Glomerular visceral epithelial cell (primary cell): Measurements from ENCODE around the gene PML.
A peak's percentile ranks its signal among the peaks of the same experiment; 100 is the strongest.

Source experiments
- DNase-seq: peaks from one replicate; pipeline ENCODE4 v3.0.0-alpha.2; 2016; ENCODE audit errors: extremely low spot score

The PML gene

DNA sequence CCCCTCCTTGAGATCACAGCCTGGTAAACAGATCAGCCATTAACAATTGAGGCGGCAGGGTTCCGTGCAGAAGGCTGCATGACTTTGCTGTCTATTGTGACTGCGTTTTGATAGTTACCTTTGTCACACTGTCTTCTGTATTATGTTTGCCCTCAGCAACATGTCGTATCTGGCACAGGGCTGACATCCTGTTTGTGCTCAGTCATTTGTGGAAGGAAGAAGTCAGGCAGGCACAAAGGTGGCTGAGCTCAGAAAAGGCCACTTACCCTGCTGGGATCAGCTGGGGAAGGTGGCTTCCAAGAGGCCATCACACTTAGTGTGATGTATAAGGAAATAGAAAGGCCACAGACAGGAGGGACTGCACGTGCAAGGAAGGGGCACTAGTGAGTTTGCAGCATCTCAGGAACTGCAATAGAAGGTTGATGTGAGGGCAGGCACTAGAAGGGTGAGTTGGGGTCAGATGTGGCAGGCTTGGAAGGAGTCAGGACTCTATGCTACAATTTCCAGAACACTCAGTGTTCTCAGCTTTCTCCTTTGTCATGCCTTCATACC, 13.4 kb downstream of the PML start:
- no peak for DNase-seq

DNA sequence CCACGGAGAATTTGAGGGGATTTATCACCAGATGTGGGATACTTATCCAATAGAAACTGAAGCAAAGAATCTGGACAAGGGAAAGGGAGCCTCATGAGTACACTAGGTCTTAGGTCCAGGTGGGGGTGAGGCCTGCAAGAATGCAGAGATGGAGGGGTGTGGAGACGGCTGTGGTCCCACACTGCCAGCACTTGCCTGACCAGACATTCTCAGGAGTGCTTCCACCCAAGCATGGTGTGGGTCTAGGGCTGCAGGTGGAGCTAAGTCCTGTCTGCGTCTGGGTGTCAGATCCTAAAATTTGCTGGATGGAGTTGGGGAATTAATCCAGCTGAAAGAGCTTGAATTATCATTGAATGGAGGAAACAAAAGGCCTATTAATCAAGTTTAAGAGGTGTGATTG, 14.4 kb downstream of the PML start:
- no peak for DNase-seq

DNA sequence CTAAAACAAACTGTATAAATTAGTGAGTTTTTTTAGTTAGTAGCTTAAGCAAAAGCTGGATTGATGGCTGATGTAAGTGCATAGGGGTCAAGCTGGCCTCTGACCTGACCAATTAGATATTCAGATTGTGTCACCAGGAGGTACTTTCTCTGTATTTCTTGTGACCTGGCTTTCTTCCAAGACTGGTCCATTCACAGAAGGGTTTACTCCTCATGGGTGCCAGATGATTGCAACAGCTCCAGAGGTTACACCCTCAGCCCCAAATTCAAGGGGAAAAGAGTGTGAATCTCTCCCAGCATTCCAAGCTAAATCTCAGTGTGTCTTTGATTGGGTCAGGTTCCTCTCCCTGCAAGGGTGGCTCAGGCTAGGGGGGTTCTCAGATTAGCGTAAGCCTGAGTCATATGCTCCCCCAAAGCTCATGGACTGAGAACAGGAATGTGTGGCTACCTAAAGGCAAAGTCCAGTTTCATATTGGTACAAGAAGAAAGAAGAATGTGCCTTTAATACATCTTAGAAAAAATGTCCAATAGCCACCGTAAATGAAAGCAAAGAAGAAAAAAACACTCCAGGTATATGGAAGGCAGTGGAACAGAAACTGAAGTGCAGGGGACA, 16.5 kb downstream of the PML start:
- peak; percentile 41 for DNase-seq

GRCh38 chr15:74011610-74012009, 17.1 kb downstream of the PML start:
- DNase-seq: no peak

GRCh38 chr15:74013374-74013894, 18.9 kb downstream of the PML start:
- no peak for DNase-seq

DNA sequence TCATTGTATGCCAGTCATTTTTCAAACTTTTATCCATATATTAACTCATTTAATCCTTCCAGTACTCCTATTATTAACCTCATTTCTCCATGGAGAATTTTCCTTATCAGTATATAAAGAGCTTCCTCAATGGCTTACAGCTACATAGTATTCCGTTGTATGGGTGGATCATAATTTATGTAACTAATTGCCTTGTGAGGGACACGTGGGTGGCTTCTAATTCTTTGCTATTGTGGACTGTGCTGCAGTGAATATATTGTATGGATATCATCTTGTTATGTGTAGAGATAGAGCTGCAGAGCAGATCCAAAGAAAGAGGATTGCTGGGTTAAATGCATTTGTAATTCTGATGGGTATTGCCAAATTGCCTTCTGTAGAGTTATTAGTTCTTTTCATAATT, 25.2 kb downstream of the PML start:
- no peak for DNase-seq

DNA sequence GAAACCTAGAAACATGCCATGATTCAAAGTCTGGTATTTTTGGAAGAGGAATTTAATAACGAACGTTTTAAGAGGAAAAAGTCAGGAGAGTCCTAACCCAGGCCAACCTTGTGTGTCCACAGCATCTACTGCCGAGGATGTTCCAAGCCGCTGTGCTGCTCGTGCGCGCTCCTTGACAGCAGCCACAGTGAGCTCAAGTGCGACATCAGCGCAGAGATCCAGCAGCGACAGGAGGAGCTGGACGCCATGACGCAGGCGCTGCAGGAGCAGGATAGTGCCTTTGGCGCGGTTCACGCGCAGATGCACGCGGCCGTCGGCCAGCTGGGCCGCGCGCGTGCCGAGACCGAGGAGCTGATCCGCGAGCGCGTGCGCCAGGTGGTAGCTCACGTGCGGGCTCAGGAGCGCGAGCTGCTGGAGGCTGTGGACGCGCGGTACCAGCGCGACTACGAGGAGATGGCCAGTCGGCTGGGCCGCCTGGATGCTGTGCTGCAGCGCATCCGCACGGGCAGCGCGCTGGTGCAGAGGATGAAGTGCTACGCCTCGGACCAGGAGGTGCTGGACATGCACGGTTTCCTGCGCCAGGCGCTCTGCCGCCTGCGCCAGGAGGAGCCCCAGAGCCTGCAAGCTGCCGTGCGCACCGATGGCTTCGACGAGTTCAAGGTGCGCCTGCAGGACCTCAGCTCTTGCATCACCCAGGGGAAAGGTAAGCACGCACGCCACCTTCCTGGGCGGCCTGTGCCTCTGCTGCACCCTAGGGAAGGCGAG, 28.4 kb downstream of the PML start:
- DNase-seq: no peak

- no peak for DNase-seq
Observed at GRCh38 chr15:74024687-74025086, 30.2 kb downstream of the PML start.

DNA sequence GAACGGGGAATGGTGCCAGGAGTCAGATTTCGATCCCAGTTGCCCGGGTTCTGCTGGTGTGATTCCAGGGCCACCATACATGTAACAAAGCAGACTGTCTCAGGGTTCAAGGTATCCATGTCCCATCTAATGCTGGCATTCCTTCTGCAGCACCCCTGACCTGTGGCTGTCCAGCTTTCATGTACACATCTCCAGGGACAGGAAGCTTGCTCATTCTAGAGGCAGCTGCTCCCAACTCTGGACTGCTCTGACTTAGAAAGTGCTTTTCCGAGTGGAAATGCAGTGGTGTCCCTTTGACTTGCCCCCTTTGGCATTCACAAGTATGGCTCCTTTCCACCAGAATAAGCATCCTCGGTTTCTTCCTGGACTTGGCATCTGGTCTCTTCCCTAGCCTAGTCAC, 30.9 kb downstream of the PML start:
- no peak for DNase-seq

DNA sequence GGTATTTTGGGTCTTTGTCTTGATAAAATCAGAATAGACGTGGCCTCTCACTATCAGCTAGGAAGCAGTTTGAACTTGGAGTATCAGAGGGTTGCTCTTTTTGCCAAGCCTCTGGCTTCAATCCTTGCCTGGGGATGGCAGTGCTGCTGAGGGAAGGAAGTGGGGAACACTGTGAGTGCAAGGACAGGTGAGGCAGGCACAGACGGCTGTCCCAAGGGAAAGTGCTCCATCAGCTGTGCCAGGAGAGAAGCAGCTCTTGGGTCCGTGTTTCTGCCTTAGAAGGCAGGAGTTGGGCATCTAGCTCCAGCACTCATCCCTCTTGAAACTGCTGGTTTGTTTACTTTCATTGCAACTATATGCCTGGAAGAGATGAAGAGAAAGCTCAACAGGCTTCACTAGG, 33.2 kb downstream of the PML start:
- DNase-seq: no peak

DNA sequence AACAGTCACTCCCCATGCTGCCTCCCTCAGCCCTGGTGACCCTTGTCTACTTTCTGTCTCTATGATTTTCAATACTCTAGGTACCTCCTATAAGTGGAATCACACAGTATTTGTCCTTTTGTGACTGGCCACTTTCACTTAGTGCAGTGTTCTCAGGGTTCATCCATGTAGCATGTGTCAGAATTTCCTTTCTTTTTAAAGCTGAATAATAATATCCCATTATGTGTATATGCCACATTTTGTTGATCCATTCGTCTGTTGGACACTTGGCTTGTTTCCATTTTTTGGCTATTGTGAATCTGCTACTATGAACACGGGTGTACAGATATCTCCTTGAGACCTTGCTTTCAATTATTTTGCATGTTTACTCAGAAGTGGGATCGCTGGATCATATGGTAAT, 34.1 kb downstream of the PML start:
- DNase-seq: no peak

- DNase-seq: no peak
Observed at GRCh38 chr15:74032046-74032445, 37.5 kb downstream of the PML start.

GRCh38 chr15:74032606-74033561, 38.4 kb downstream of the PML start:
- no peak for DNase-seq

GRCh38 chr15:74034206-74034755, 39.8 kb downstream of the PML start:
- DNase-seq: no peak

DNA sequence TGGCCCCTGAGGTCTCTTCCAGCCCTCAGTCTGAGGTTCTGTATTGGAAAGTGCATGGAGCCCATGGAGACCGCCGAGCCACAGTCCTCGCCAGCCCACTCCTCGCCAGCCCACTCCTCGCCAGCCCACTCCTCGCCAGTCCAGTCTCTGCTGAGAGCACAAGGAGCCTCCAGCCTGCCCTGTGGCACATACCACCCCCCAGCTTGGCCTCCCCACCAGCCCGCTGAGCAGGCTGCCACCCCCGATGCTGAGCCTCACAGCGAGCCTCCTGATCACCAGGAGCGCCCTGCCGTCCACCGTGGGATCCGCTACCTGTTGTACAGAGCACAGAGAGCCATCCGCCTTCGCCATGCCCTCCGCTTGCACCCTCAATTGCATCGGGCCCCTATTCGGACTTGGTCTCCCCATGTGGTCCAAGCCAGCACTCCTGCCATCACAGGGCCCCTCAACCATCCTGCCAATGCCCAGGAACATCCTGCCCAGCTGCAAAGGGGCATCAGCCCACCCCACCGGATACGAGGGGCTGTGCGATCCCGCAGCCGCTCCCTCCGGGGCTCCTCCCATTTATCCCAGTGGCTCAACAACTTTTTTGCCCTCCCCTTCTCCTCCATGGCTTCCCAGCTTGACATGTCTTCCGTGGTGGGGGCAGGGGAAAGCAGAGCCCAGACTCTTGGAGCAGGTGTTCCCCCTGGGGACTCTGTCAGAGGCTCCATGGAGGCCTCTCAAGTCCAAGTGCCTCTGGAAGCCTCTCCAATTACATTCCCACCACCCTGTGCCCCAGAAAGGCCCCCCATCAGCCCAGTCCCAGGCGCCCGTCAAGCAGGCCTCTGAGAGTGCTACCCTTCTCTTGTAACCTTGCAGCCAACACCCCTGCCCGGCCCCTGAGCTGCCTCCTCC, 40.9 kb downstream of the PML start:
- DNase-seq: no peak

DNA sequence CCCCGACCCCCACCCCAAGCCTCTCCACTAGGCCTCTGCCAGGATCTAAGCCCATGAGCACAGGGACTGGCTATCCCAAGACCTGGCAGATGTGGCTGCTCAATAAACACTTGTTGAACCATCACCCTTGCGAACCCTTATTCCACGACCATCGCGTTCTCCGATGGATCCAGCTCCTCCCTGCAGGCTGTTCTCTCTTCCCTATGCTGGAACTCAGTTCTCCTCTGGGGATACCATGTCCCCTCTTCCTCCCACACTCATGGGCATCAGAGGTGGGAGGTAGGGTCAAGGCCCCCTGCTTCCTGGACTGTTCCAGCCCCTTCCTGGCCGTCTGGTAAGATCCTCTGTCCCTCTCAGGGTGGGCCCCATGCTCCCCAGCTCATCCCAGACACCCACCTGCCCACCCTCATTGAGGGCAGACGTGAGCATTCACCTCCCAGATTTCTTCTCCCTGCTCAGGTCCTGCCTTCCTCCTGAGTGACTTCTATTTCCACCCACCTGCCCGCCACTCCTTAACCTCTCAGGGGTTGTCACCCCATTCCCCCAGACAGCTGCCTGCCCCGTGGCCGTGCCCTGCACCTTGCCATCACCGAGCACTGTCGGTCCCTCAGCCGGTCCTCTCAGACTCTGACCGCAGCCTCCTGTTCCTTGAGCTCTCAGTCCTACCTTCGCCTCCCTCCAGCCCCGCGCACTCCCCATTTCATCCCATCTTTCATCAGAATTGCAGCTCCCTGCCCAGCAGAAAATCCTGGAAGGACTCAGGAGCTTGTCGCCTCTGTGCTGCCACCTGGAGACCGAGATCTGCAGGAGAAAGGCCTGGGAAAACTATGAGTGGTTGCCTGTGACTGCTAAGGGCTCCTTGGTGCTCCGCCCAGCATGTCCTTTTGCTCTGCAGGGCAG, 42.0 kb downstream of the PML start:
- DNase-seq: peak; percentile 61

DNA sequence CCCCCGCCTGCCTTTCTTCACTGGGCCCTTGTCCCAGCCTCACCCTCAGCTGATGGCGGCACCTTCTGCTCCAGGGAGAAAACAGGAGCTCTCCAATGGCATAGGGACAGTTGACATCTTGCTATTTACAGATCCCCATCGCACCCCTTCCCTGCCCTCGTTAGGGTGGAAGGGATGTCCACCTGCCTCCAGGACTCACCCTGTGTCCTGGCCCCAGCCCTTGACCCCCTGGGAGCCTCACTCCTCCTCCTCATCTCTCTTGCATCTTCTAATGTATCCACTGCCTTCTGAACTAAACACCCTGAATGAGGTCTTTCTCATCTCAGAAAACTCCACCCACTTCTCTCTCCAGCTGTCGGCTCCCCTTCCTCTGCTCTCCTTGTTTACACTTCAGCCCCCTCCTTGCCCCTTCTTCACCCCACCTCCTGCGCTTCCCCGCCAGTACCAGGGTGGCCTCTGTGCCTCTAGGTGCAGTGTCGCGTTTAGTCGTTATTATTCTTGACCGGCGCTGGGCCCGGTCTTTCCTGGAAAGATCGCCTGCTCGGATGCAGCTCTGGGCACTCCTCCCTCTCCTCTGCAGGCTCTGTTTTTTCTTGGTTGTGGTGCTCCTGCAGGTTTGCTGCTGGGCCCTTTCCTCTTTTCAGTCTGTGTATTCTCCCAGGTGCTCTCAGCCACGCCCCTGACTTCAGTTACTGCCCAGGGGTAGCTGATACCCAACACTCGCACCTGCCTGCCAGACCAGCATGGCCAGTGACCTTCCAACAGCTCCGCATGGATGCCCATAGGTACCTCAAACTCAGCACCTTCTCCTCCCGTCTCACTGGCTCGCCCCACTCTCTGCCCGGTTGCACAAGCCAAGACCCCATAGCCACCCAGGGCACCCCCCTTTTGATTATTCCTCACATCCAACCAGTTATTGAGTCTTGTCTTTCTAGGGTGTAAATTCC, 42.9 kb downstream of the PML start:
- DNase-seq: no peak
